Activated T-cell treated with anti-CD3 and anti-CD28 coated beads, Interleukin-2, amount 50 U/mL, for 1 hour (primary cell): ENCODE results near the gene NMT1.
"Not testable (repeated sequence)": the region's sequence is repeated elsewhere in the genome, so short reads cannot be mapped to it uniquely, and the experiment has no call there.

ENCODE experiments used
- DNase-seq: peaks from one replicate; pipeline ENCODE4 v3.0.0-alpha.2; 2020

Gene NMT1

GRCh38 chr17:45038728-45039634, 22.1 kb upstream of the NMT1 start:
- no peak for DNase-seq

GRCh38 chr17:45040459-45040858, 20.7 kb upstream of the NMT1 start:
- DNase-seq: no peak

GRCh38 chr17:45042346-45043120, 18.6 kb upstream of the NMT1 start:
- DNase-seq: no peak

GRCh38 chr17:45043813-45044540, 17.1 kb upstream of the NMT1 start:
- no peak for DNase-seq

GRCh38 chr17:45046537-45047125, 14.5 kb upstream of the NMT1 start:
- no peak for DNase-seq

- no peak for DNase-seq
Observed at GRCh38 chr17:45048795-45049563, 12.1 kb upstream of the NMT1 start.

GRCh38 chr17:45050481-45051059, 10.5 kb upstream of the NMT1 start:
- peak; percentile 53 for DNase-seq

- DNase-seq: peak; percentile 88
Observed at GRCh38 chr17:45051060-45051719, 9.9 kb upstream of the NMT1 start, which contains the start of gene DCAKD. Gene DCAKD (minus strand): TSS chr17:45051632. CDS start chr17:45034885, 16,747 bp downstream.

GRCh38 chr17:45051720-45052051, 9.4 kb upstream of the NMT1 start:
- DNase-seq: not testable (repeated sequence)

GRCh38 chr17:45052052-45052772, 8.9 kb upstream of the NMT1 start:
- DNase-seq: peak; percentile 42

- no peak for DNase-seq
Observed at GRCh38 chr17:45060382-45060796, 728 bp upstream of the NMT1 start.

- no peak for DNase-seq
Observed at GRCh38 chr17:45061606-45062205, 589 bp downstream of the NMT1 start.

- DNase-seq: no peak
Observed at GRCh38 chr17:45063198-45063597, 2.1 kb downstream of the NMT1 start.

GRCh38 chr17:45067637-45068036, 6.5 kb downstream of the NMT1 start:
- no peak for DNase-seq

GRCh38 chr17:45070001-45070400, 8.9 kb downstream of the NMT1 start:
- DNase-seq: no peak

GRCh38 chr17:45070809-45071208, 9.7 kb downstream of the NMT1 start:
- DNase-seq: no peak

- DNase-seq: no peak
Observed at GRCh38 chr17:45073414-45074070, 12.4 kb downstream of the NMT1 start.

- DNase-seq: no peak
Observed at GRCh38 chr17:45077643-45078042, 16.5 kb downstream of the NMT1 start.

GRCh38 chr17:45081047-45081703, 20.1 kb downstream of the NMT1 start:
- no peak for DNase-seq
